ENCODE results near the gene C2orf76. TPM values are rescaled to one million over a fixed set of nuclear protein-coding genes. Genes with fewer than 3 reads are reported as not detected.

C2orf76 gene
- total RNA-seq, 1 experiment from 2014 or later = 5.7 TPM

- Histone ChIP-seq H3K18ac (ENCODE audit: insufficient read length, low read depth, low read length) (no peak overlapping the region), H3K4me1 (ENCODE audit: insufficient read depth, low read length) (no peaks in the 10 kb centered on the region; the same call in 1 of the 2 replicates), H2BK120ac (ENCODE audit: low read depth, low read length, poor library complexity, severe bottlenecking) (no peak overlapping the region), H2BK5ac (ENCODE audit: insufficient read length, low read length) (no peak overlapping the region), H2BK15ac (ENCODE audit: low read depth, low read length) (no peak overlapping the region), H3K4me2 (ENCODE audit: insufficient read depth, insufficient read length, low read length) (no peak overlapping the region), H2AFZ (ENCODE audit: low read length) (no peak overlapping the region), H3K27me3 (ENCODE audit: insufficient read depth, low read length) (no peaks in the 10 kb centered on the region), H3K79me2 (ENCODE audit: insufficient read depth, low read length) (no peaks in the 10 kb centered on the region), H3K4ac (ENCODE audit: low read depth, low read length) (no peak overlapping the region), H4K91ac (ENCODE audit: insufficient read length, low read depth, low read length) (no peak overlapping the region), H2BK20ac (ENCODE audit: low read depth, low read length, poor library complexity, severe bottlenecking) (no peak overlapping the region), H3K9me3 (ENCODE audit: control insufficient read depth, low read depth, low read length) (no peaks in the 10 kb centered on the region), H3K79me1 (ENCODE audit: insufficient read depth, low read depth, low read length, poor library complexity, severe bottlenecking) (no peaks in the 10 kb centered on the region), H3K23me2 (ENCODE audit: insufficient read length, low read depth, low read length, poor library complexity, severe bottlenecking) (no peaks in the 10 kb centered on the region), H2AK5ac (ENCODE audit: insufficient read length, low read length) (no peak overlapping the region), H3K27ac (ENCODE audit: insufficient read length, low read depth, low read length) (no peak overlapping the region), H3K56ac (ENCODE audit: insufficient read length, low read depth, low read length) (no peak overlapping the region), H3T11ph (ENCODE audit: low read length) (no peak overlapping the region), H4K20me1 (ENCODE audit: control insufficient read depth, insufficient read depth, insufficient read length) (no peaks in the 10 kb centered on the region), H3K9ac (ENCODE audit: extremely low read depth, insufficient read length, low read length) (no peak overlapping the region), H4K8ac (replicated peaks; ENCODE audit: insufficient read length, low read depth, low read length) (no peak overlapping the region), H3K14ac (ENCODE audit: insufficient read depth, low read length) (no peak overlapping the region), H3K23ac (ENCODE audit: insufficient read length, low read depth, low read length) (no peak overlapping the region), H2BK12ac (ENCODE audit: insufficient read length, low read depth, low read length) (no peak overlapping the region), H4K5ac (ENCODE audit: insufficient read length, low read depth, low read length) (no peak overlapping the region)
- no peak overlapping the region; a peak in 1 of 5 replicates for H3K4me3 Mint-ChIP-seq
- no peak for TF ChIP-seq CTCF (conservative IDR thresholded peaks at IDR 0.05)
- H3K27me3 Mint-ChIP-seq (ENCODE audit: low read depth) = no peaks in the 10 kb centered on the region
- H3K4me1 Mint-ChIP-seq = peaks cover 23 to 27% of the 10 kb centered on the region in 2 experiments
- H3K9me3 Mint-ChIP-seq = no peaks in the 10 kb centered on the region
- DNase-seq = no peak
- peaks cover 0 to 9% (median 4%) of the 10 kb centered on the region in 3 experiments; a peak in 6 of 7 replicates for H3K36me3 Mint-ChIP-seq (ENCODE audit: insufficient read depth in 1 of 3, low read depth in 3 of 3)
- no CpG with 5 or more reads among the region's 6 CpGs for WGBS (ENCODE audit: extremely low coverage, insufficient read length, low lambda C conversion rate)
- peak overlapping the region in 2 of 3 experiments; percentile 64 to 71; a peak in 2 of 7 replicates for H3K27ac Mint-ChIP-seq
Measured at GRCh38 chr2:119265693-119266066, 101.0 kb downstream of the C2orf76 start.

Data from H9 (cell line).